ENCODE data around the gene NUFIP2.
"Not testable (repeated sequence)": the region's sequence is repeated elsewhere in the genome, so short reads cannot be mapped to it uniquely, and the experiment has no call there.

The NUFIP2 gene

DNA sequence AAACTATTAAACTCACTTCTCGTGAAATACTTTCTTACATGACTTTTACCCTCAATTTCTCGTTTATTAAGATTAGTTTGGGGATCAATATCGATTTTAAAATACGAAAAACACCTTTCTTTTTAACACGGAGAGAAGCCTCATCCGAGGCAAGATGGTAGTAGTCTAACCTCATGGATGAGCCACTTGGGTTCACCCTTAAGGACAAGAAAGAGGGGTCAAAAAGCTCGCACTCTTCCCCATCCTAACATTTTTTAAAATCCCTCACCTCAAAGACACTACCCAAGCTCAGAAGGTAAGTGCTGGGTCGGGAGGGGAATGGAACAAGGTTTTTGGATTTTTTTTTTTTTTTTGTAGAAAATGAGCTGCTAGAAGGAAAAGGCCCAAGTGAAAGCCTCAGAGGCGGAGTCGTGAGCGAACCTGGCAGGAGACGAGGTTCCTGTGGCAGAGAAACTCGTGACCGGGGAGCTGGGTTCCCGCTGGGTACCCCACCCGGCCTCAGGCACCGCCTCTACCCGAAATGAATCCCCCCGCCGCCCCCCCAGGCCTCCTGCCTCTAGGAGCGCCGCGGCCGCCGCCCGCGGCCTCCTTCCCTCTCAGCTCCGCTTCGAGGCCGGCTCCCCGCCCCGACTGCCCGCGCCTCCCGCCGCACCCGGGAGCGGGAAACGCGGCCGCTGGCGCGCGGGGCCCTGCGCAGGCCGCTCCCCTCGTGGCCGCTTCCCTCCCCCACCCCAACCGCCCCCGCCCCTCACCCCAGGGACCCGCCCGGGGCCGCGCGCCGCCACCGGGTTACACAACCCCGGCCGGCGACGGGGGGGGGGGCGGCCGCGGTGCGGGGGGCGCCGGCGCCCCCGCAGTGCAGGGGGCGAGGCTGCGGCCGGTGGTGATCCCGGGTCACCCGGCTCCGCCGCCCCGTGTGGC, 1.6 kb downstream of the NUFIP2 start:
- Mint-ChIP-seq H3K4me3 (peak overlapping the region; percentile 100), H3K27ac (peak overlapping the region; percentile 99), H3K27me3 (peaks cover 6% of the 10 kb centered on the region), H3K4me1 (peaks cover 58% of the 10 kb centered on the region), H3K9me3 (no peaks in the 10 kb centered on the region), H3K36me3 (ENCODE audit: low read depth) (peaks cover 48% of the 10 kb centered on the region)
- ATAC-seq, result peak; percentile 2
- peak; percentile 59 for DNase-seq

DNA sequence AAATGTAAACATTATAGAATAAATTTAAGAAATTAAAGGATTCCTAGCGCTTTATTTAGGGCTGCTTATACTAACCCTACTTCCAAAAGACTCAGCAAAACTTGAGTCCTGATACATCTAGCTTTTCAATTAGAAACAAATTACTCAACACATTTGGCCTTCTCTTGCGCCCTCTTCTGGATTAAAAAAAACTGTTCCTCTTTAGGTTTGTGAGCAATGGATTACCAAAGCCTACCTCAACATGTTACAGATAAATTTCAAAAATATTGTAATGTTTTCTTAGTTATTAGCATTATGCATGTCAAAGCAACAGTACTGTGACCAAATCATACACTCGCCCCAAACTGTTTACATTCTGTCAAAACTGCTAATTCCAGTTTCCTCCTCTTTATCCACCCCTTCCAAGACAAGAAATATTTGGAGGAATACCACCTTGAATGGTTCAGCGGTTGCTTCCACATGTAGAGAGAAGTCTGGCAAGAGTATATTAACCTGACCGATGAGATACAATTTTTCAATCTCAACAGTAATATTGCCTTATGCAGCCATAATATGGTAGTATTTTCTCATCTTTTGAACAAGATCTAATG, 2.7 kb downstream of the NUFIP2 start:
- ATAC-seq (no peak), DNase-seq (no peak)
- Mint-ChIP-seq H3K4me3 (peak overlapping the region; percentile 93), H3K36me3 (ENCODE audit: low read depth) (peaks cover 59% of the 10 kb centered on the region), H3K27me3 (peaks cover 6% of the 10 kb centered on the region), H3K27ac (peak overlapping the region; percentile 94), H3K4me1 (peaks cover 69% of the 10 kb centered on the region), H3K9me3 (no peaks in the 10 kb centered on the region)

DNA sequence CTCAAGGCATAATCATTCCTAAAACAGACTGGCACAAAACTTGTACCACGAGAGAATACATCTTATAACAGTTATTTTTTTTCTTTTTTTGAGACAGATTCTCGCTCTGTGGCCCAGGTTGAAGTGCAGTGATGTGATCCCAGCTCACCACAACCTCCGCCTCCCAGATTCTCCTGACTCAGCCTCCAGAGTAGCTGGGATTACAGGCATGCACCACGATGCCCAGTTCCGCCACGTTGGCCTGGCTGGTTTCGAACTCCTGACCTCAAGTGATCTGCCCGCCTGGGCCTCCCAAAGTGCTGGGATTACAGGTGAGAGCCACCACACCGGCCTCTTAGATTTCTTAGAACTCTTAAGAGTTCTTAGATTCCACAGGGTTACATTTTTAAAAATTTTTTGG, 4.1 kb downstream of the NUFIP2 start:
- peak overlapping the region; percentile 74 for H3K27ac Mint-ChIP-seq
- H3K9me3 Mint-ChIP-seq, result no peaks in the 10 kb centered on the region
- peaks cover 6% of the 10 kb centered on the region for H3K27me3 Mint-ChIP-seq
- H3K4me3 Mint-ChIP-seq, result peak overlapping the region; percentile 60
- peaks cover 72% of the 10 kb centered on the region for H3K36me3 Mint-ChIP-seq (ENCODE audit: low read depth)
- no peak for DNase-seq
- H3K4me1 Mint-ChIP-seq, result peaks cover 75% of the 10 kb centered on the region
- no peak for ATAC-seq

DNA sequence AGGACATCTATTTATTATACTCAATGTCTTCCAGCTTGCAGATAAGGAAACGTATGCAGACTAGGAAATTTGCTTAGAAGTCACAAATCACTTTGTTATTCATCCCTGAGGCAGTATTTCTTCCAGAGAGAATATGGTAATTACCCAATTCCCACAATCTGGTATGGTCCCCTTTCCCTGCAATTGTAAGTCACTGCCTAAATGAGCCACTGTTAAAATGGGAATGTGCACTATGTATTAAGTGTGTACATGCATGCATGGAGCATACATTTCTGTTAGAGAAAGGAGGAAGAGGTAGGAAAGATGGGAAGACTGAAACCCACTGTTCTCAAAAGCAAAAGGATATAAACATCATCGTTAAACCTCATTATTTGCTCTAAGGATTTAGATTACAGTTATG, 10.0 kb downstream of the NUFIP2 start:
- peaks cover 7% of the 10 kb centered on the region for H3K9me3 Mint-ChIP-seq
- H3K4me3 Mint-ChIP-seq, result peak overlapping the region; percentile 6
- H3K4me1 Mint-ChIP-seq, result peaks cover 77% of the 10 kb centered on the region
- DNase-seq (no peak), ATAC-seq (no peak)
- H3K27ac Mint-ChIP-seq, result no peak overlapping the region
- H3K27me3 Mint-ChIP-seq, result no peaks in the 10 kb centered on the region
- H3K36me3 Mint-ChIP-seq (ENCODE audit: low read depth), result peaks cover 92% of the 10 kb centered on the region

DNA sequence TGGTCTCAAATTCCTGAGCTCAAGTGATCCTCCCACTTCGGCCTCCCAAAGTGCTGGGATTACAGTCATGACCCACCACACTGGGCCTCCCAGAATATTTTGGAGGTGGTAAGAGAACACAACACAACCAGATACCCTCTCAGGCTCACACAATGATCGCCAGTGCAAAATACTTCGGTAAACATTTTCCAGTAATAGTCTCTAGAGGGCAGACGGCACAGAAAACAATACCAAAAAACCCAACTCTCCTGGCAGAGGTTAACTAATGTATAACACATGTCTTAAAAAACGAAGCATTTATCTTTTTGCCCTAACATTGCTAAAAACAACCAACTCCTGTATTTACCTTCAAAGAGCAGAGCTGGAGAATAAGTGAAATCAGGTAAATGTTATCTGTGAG, 10.5 kb downstream of the NUFIP2 start:
- Mint-ChIP-seq H3K4me1 (peaks cover 77% of the 10 kb centered on the region), H3K27ac (no peak overlapping the region), H3K36me3 (ENCODE audit: low read depth) (peaks cover 92% of the 10 kb centered on the region), H3K4me3 (peak overlapping the region; percentile 6), H3K27me3 (no peaks in the 10 kb centered on the region), H3K9me3 (peaks cover 11% of the 10 kb centered on the region)
- ATAC-seq (no peak), DNase-seq (no peak)

DNA sequence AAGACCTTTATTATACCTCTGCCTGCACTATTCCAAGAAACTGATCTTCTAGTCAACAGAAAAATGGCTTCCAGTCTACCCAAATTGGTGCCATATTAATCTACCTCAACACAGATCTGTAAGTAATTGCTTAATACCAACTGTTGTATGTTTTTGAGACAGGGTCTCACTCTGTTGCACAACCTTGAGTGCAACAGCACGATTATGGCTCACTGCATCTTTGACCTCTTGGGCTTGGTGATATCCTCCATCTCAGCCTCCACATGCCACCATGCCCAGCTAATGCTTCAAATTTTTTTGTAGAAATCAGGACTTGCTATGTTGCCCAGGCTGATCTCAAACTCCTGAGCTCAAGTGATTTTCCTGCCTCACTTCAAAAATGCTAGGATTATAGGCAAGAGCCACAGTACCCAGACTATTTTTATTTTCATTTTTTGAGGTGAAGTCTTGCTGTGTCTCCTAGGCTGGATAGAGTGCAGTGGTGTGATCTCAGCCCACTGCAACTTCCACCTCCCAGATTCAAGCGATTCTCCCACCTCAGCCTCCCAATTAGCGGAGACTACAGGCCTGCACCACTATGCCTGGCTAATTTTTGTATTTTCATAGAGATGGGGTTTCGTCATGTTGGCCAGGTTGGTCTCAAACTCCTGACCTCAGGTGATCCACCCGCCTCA, 14.4 kb downstream of the NUFIP2 start:
- Mint-ChIP-seq H3K27me3 (no peaks in the 10 kb centered on the region), H3K4me3 (peak overlapping the region; percentile 9), H3K27ac (peak overlapping the region; percentile 22), H3K4me1 (peaks cover 70% of the 10 kb centered on the region), H3K36me3 (ENCODE audit: low read depth) (peaks cover 89% of the 10 kb centered on the region), H3K9me3 (peaks cover 12% of the 10 kb centered on the region)
- no peak for DNase-seq
- ATAC-seq, result no peak

DNA sequence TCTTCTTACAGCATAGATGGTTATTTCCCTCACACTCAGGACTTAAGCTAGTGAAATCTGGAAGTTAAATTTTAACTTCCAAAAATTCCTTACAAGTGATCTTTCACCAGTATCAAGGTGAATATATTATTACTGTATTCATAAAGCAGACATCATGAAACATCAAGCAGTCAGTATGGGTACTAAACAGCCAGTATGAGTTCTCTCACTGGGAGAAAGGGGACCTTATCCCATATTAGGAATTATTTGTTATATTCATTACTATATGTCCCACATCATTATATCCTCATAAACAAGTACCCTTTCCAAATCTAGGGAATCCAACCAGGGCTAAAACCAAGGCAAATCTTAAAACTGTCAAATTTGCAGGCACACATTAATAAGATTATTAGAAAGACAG, 15.3 kb downstream of the NUFIP2 start:
- Mint-ChIP-seq H3K4me1 (peaks cover 64% of the 10 kb centered on the region), H3K9me3 (peaks cover 12% of the 10 kb centered on the region), H3K27ac (peak overlapping the region; percentile 22), H3K4me3 (no peak overlapping the region), H3K27me3 (no peaks in the 10 kb centered on the region), H3K36me3 (ENCODE audit: low read depth) (peaks cover 87% of the 10 kb centered on the region)
- ATAC-seq (no peak), DNase-seq (no peak)

DNA sequence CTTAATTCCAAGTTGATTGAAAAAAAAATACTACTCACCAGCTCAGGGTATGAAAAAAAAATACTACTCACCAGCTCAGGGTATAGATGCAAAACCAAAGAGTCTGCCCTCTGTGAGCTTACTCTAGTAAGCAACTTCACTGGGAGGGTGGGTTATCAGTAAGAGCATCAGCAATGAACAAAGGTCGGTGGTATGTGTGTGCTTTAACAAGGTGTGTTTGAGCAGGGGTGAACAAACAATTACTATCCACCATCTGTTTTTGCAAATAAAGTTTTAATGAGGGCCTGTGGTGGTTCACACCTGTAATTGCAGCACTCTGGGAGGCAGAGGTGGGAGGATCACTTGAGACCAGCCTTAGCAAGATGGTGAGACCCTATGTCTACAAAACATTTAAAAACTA, 20.0 kb downstream of the NUFIP2 start:
- peaks cover 66% of the 10 kb centered on the region for H3K36me3 Mint-ChIP-seq (ENCODE audit: low read depth)
- no peak overlapping the region for H3K4me3 Mint-ChIP-seq
- H3K27me3 Mint-ChIP-seq, result no peaks in the 10 kb centered on the region
- no peak for DNase-seq
- peaks cover 5% of the 10 kb centered on the region for H3K9me3 Mint-ChIP-seq
- H3K4me1 Mint-ChIP-seq, result peaks cover 52% of the 10 kb centered on the region
- ATAC-seq, result no peak
- peak overlapping the region; percentile 9 for H3K27ac Mint-ChIP-seq

DNA sequence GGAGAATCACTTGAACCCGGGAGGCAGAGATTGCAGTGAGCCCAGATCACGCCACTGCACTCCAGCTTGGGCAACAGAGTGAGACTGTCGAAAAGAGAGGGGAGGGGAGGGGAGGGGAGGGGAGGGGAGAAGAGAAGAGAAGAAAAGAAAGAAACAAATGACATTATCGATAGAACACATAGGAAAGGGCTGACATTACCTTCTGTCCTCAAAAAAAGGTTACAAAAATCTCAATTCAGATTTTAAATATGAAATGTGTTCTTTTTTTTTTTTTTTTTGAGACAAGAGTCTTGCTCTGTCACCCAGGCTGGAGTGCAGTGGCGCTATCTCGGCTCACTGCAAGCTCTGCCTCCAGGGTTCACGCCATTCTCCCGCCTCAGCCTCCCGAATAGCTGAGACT, 22.0 kb downstream of the NUFIP2 start:
- DNase-seq, ATAC-seq, H3K4me3 Mint-ChIP-seq, H3K27ac Mint-ChIP-seq, H3K27me3 Mint-ChIP-seq, H3K9me3 Mint-ChIP-seq: not testable (repeated sequence)
- H3K4me1 Mint-ChIP-seq, result peaks cover 41% of the 10 kb centered on the region
- peaks cover 60% of the 10 kb centered on the region for H3K36me3 Mint-ChIP-seq (ENCODE audit: low read depth)

DNA sequence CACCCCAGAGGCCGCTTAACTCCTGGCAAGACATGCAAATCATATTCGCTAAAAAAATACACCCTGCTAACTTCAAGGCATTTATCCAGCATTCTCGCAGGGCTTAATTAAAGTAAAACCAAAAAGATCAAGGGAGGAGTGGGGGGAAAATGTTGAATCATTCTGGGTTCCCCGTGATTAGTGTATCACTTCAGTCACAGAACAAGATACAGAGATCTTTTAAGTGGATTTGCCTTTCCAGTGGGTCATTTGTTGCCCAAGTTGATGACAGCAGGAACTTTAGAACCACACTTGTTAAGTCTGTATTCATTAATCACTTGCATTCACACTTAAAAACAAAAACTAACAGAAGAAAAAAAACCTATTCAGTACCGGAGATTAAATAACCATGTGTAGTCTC, 30.0 kb downstream of the NUFIP2 start:
- DNase-seq (no peak), ATAC-seq (peak; percentile 71)
- Mint-ChIP-seq H3K4me3 (no peak overlapping the region), H3K27me3 (no peaks in the 10 kb centered on the region), H3K36me3 (ENCODE audit: low read depth) (peaks cover 59% of the 10 kb centered on the region), H3K9me3 (no peaks in the 10 kb centered on the region), H3K4me1 (peaks cover 29% of the 10 kb centered on the region), H3K27ac (peak overlapping the region; percentile 89)

DNA sequence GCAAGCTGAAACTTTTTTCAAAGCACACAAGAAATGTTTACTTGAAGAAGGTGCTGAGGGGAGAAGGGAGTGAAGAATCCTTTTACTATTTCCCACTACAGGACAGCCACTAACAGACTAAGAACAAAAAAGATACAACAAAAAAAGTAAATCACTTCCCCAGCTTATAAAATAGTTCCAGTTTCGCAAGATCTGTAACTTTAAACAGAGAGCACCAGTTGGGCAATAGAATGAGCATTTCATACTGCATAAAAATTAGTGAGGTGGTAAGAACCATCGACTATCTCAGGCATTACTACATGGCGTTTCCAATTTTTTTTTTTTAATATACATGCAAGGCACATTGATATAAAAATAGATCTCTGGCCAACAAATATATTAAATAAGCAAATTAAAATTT, 36.2 kb downstream of the NUFIP2 start:
- Mint-ChIP-seq H3K4me1 (peaks cover 24% of the 10 kb centered on the region), H3K9me3 (no peaks in the 10 kb centered on the region), H3K27me3 (no peaks in the 10 kb centered on the region), H3K4me3 (no peak overlapping the region), H3K27ac (peak overlapping the region; percentile 65), H3K36me3 (ENCODE audit: low read depth) (peaks cover 44% of the 10 kb centered on the region)
- DNase-seq, result no peak
- no peak for ATAC-seq

DNA sequence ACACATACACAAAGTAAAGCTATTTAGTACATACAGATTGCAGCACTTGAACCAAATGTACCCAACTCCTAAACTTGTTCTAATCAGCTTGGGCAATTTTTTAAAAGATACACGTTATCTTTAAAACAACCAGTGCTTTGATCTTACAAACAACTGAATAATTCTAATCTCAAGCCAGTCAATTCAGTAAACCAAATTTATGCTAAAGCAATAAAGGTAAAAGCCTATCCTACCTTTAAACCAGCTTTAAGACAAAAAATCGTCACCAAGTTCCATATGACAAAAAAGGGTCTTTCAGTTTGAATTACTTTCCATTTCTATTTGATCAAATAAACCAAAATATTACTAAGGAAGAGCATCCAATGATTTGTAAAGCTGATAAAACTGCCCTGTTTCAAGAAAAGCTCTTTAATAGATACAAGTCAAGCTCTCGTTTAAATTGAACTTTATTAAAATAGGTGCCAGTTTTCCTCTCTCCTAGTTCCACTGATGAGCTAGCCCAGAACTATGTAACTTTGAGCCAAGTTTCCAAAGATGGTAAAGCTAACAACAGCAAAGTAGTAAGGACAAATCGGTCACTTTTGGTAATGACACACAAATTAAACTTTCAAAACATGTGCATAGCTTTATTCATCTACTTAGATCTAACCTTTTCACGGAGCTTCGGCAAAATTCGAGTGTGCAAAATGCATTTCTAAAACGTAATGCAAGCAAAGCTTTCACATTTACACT, 37.0 kb downstream of the NUFIP2 start:
- no peaks in the 10 kb centered on the region for H3K27me3 Mint-ChIP-seq
- ATAC-seq (no peak), DNase-seq (no peak)
- no peaks in the 10 kb centered on the region for H3K9me3 Mint-ChIP-seq
- H3K27ac Mint-ChIP-seq, result peak overlapping the region; percentile 63
- peaks cover 41% of the 10 kb centered on the region for H3K36me3 Mint-ChIP-seq (ENCODE audit: low read depth)
- peak overlapping the region; percentile 9 for H3K4me3 Mint-ChIP-seq
- peaks cover 24% of the 10 kb centered on the region for H3K4me1 Mint-ChIP-seq

DNA sequence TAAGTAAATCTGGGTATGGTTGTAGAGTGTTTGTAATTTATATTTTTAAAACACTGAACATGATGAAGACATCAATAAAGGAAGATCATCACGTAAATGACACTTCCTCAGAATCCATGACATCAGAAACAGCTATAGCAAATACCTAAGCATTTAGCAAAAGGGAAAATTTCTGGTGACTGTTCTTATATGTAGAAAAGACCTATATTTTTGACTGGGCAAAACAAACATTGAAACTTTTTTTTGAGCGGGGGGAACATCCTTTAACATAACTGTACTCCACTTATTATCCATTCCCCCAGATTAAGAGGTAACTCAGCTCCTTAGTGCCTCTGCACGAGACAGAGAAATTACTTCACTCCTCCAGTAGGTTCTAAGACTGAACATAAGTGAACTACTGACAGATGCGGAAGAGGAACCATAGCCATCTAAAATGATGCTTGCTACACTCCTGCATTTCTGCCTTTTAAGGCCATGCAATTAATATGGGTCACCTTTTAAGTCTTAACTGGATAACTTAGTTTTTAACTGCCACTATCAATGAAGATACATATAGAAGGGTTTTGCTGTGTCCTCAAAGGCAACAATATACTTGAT, 37.9 kb downstream of the NUFIP2 start:
- no peak overlapping the region for H3K4me3 Mint-ChIP-seq
- H3K27me3 Mint-ChIP-seq, result no peaks in the 10 kb centered on the region
- peaks cover 24% of the 10 kb centered on the region for H3K4me1 Mint-ChIP-seq
- DNase-seq (no peak), ATAC-seq (no peak)
- H3K36me3 Mint-ChIP-seq (ENCODE audit: low read depth), result peaks cover 33% of the 10 kb centered on the region
- H3K27ac Mint-ChIP-seq, result peak overlapping the region; percentile 7
- no peaks in the 10 kb centered on the region for H3K9me3 Mint-ChIP-seq

DNA sequence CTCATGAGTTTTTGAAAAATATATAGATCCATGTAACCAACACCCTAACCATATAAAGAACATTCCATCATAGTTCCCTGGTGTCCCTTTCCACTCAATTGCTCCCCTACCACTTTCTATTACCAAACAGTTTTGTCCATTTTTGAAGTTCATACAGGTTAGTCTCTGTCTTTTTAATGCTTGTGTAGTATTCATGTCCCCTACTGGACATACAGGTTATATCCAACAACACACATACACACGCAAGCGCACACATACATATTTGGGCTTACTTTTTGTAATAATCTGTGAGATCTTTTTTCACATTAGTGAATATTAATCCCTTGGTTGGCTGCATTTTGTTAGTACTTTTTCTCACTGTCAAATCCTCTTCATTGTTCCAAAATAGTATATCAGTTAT, 40.9 kb downstream of the NUFIP2 start:
- peaks cover 14% of the 10 kb centered on the region for H3K4me1 Mint-ChIP-seq
- H3K27me3 Mint-ChIP-seq, result no peaks in the 10 kb centered on the region
- no peak overlapping the region for H3K4me3 Mint-ChIP-seq
- DNase-seq (no peak), ATAC-seq (no peak)
- H3K36me3 Mint-ChIP-seq (ENCODE audit: low read depth), result peaks cover 16% of the 10 kb centered on the region
- no peaks in the 10 kb centered on the region for H3K9me3 Mint-ChIP-seq
- no peak overlapping the region for H3K27ac Mint-ChIP-seq
